Fibroblast of lung (primary cell): ENCODE measurements around the gene KLK13.

Experiments used
- CTCF ChIP-seq, 2 donors: IDR thresholded peaks in 1 of 2; conservative IDR thresholded peaks in 1 of 2; 1 replicate in 1 of 2; 2 replicates in 1 of 2; pipeline ENCODE4 v1.5.1; 2011 to 2012; ENCODE audit warnings: low read length in 2 of 2, control low read depth in 1 of 2, inconsistent platforms in 1 of 2, low read depth in 1 of 2, mild to moderate bottlenecking in 1 of 2
- EZH2 ChIP-seq: IDR thresholded peaks from 2 replicates; pipeline ENCODE4 v1.5.1; 2012; ENCODE audit warnings: low read length, control low read depth, mild to moderate bottlenecking; ENCODE audit errors: missing control alignments

- TF ChIP-seq CTCF (conservative IDR thresholded peaks at IDR 0.05 in 1 of 2, IDR thresholded peaks at IDR 0.05 in 1 of 2; ENCODE audit: low read depth in 1 of 2, low read length in 2 of 2) (no peak), EZH2 (no peak)
Measured at GRCh38 chr19:51015691-51016267, 49.1 kb downstream of the KLK13 start.
